ENCODE measurements around the gene CIAO3. TPM values are rescaled to one million over a fixed set of nuclear protein-coding genes. Genes with fewer than 3 reads are reported as not detected.

Gene CIAO3
- total RNA-seq, 1 donor, result 24.7 TPM

- no peak for TF ChIP-seq CTCF (IDR thresholded peaks at IDR 0.05; ENCODE audit: insufficient read depth, low read length)
- no peak for DNase-seq (ENCODE audit: low read depth)
- H3K4me3 ChIP-seq (ENCODE audit: low read depth, low read length), result no peak overlapping the region
These were observed 37.4 kb downstream of the CIAO3 start for GRCh38 chr16:703406-703805.

GRCh38 chr16:702341-702740 is 38.5 kb downstream of the CIAO3 start:
- TF ChIP-seq CTCF (IDR thresholded peaks at IDR 0.05; ENCODE audit: insufficient read depth, low read length), result no peak
- H3K4me3 ChIP-seq (ENCODE audit: low read depth, low read length), result no peak overlapping the region
- DNase-seq (ENCODE audit: low read depth), result no peak

GRCh38 chr16:700684-701584 is 39.9 kb downstream of the CIAO3 start:
- DNase-seq (ENCODE audit: low read depth), result no peak
- TF ChIP-seq CTCF (IDR thresholded peaks at IDR 0.05; ENCODE audit: insufficient read depth, low read length), result no peak
- no peak overlapping the region for H3K4me3 ChIP-seq (ENCODE audit: low read depth, low read length)

GRCh38 chr16:698911-699671 is 41.7 kb downstream of the CIAO3 start:
- no peak overlapping the region for H3K4me3 ChIP-seq (ENCODE audit: low read depth, low read length)
- TF ChIP-seq CTCF (IDR thresholded peaks at IDR 0.05; ENCODE audit: insufficient read depth, low read length), result no peak
- DNase-seq (ENCODE audit: low read depth), result no peak

GRCh38 chr16:695355-696089 is 45.3 kb downstream of the CIAO3 start:
- no peak overlapping the region for H3K4me3 ChIP-seq (ENCODE audit: low read depth, low read length)
- no peak for TF ChIP-seq CTCF (IDR thresholded peaks at IDR 0.05; ENCODE audit: insufficient read depth, low read length)
- DNase-seq (ENCODE audit: low read depth), result no peak

GRCh38 chr16:694863-695354 is 45.9 kb downstream of the CIAO3 start:
- TF ChIP-seq CTCF (IDR thresholded peaks at IDR 0.05; ENCODE audit: insufficient read depth, low read length), result no peak
- no peak overlapping the region for H3K4me3 ChIP-seq (ENCODE audit: low read depth, low read length)
- DNase-seq (ENCODE audit: low read depth), result no peak

Measured in fibroblast of the aortic adventitia (primary cell).